ENCODE data around the gene CMSS1.

The CMSS1 gene

GRCh38 chr3:100230710-100231109 lies 413.0 kb downstream of the CMSS1 start:
- H3K36me3 ChIP-seq (ENCODE audit: control insufficient read depth in 2 of 2, insufficient read depth in 2 of 2, low read length in 2 of 2) = no peaks in the 10 kb centered on the region
- H3K4me3 ChIP-seq (ENCODE audit: low read length in 2 of 2) = no peak overlapping the region
- H3K9ac ChIP-seq (ENCODE audit: low read depth in 1 of 2, low read length in 2 of 2) = no peak overlapping the region

More at GRCh38 chr3:100230710-100231109, 413.0 kb downstream of the CMSS1 start:
- no peaks in the 10 kb centered on the region for H3K4me1 ChIP-seq (ENCODE audit: control insufficient read depth in 2 of 2, insufficient read depth in 2 of 2, low read length in 2 of 2)
- H3K27me3 ChIP-seq (ENCODE audit: control insufficient read depth in 2 of 2, insufficient read depth in 2 of 2, low read length in 2 of 2) = no peaks in the 10 kb centered on the region
- H3K27ac ChIP-seq (ENCODE audit: low read depth in 2 of 2, low read length in 2 of 2) = no peak overlapping the region
- H3K9me3 ChIP-seq (ENCODE audit: control insufficient read depth in 2 of 2, low read length in 2 of 2) = no peaks in the 10 kb centered on the region
